IMR-90 (cell line): Measurements from ENCODE around the gene LYZL1. TPM values are rescaled to one million over a fixed set of nuclear protein-coding genes. Genes with fewer than 3 reads are reported as not detected.
A peak's percentile ranks its signal among the peaks of the same experiment; 100 is the strongest.

ENCODE experiments used
- ATAC-seq: fragments of 200-7000 bp; cut with Tn5 transposase; 2 replicates; pipeline ENCODE4 v1.9.1; 2020; ENCODE audit warnings: low read depth, mild to moderate bottlenecking, moderate library complexity
- BruUV-seq: library from RNA; stranded (reverse); fragments of 400-500 nt; replicated peaks from 2 replicates; lab custom pipeline; 2021; lab: Mats Ljungman, UMichigan
- CTCF ChIA-PET: fragments of 300-600 bp; formaldehyde crosslinking; extraction: SDS; loops from one replicate; lab custom pipeline; 2021; ENCODE audit warnings: antibody characterized with exemption; lab: Yijun Ruan, JAX
- POLR2A ChIA-PET: fragments of 300-600 bp; sonication (Branson Sonifier 250); formaldehyde crosslinking; loops from one replicate; lab custom pipeline; 2022; ENCODE audit warnings: antibody characterized with exemption; ENCODE audit not compliant: unreplicated experiment; lab: Charles Lee
- DNase-seq: peaks from one replicate; pipeline ENCODE4 v3.0.0; 2013
- H2AFZ ChIP-seq: replicated peaks from 2 replicates; pipeline ENCODE3; 2013; ENCODE audit warnings: low read length, mild to moderate bottlenecking; ENCODE audit not compliant: poor library complexity
- H2AK5ac ChIP-seq: 2 replicates; pipeline ENCODE4 v1.6.1; 2013; ENCODE audit warnings: low read depth, low read length, inconsistent platforms
- H2AK9ac ChIP-seq: replicated peaks from 2 replicates; pipeline ENCODE3; 2013; ENCODE audit warnings: mild to moderate bottlenecking, low read depth, low read length, moderate library complexity; ENCODE audit not compliant: poor library complexity
- H2BK120ac ChIP-seq: 2 replicates; pipeline ENCODE4 v1.6.1; 2013; ENCODE audit warnings: low read depth, low read length, inconsistent platforms
- H2BK15ac ChIP-seq: 3 replicates; pipeline ENCODE4 v1.6.1; 2013; ENCODE audit warnings: low read depth, low read length, inconsistent platforms
- H2BK20ac ChIP-seq: 2 replicates; pipeline ENCODE4 v1.6.1; 2013; ENCODE audit warnings: low read depth, mild to moderate bottlenecking, inconsistent platforms, low read length, moderate library complexity
- H2BK5ac ChIP-seq: 2 replicates; pipeline ENCODE4 v1.6.1; 2013; ENCODE audit warnings: mild to moderate bottlenecking, low read depth, low read length, inconsistent platforms; ENCODE audit not compliant: poor library complexity, severe bottlenecking
- H3K14ac ChIP-seq: replicated peaks from 2 replicates; pipeline ENCODE4 v1.6.1; 2013; ENCODE audit warnings: low read depth, low read length, inconsistent platforms
- H3K18ac ChIP-seq: 2 replicates; pipeline ENCODE4 v1.6.1; 2013; ENCODE audit warnings: low read depth, low read length, control low read depth
- H3K23ac ChIP-seq: 2 replicates; pipeline ENCODE4 v1.6.1; 2013; ENCODE audit warnings: low read depth, low read length, inconsistent platforms
- H3K27ac ChIP-seq: 2 replicates; pipeline ENCODE4 v1.5.1; 2013; ENCODE audit warnings: mild to moderate bottlenecking, control low read depth, low read length; ENCODE audit not compliant: insufficient read depth
- H3K27me3 ChIP-seq: 2 replicates; pipeline ENCODE4 v1.6.1; 2013; ENCODE audit warnings: low read length; ENCODE audit not compliant: control insufficient read depth, insufficient read depth
- H3K36me3 ChIP-seq: 2 replicates; pipeline ENCODE4 v1.6.1; 2013; ENCODE audit warnings: low read length, mixed read lengths; ENCODE audit not compliant: control insufficient read depth, insufficient read depth
- H3K4ac ChIP-seq: 2 replicates; pipeline ENCODE4 v1.6.1; 2013; ENCODE audit warnings: low read depth, low read length, inconsistent platforms
- H3K4me1 ChIP-seq: 2 replicates; pipeline ENCODE4 v1.6.1; 2013; ENCODE audit warnings: low read length, mixed read lengths; ENCODE audit not compliant: control insufficient read depth, insufficient read depth
- H3K4me2 ChIP-seq: 2 replicates; pipeline ENCODE4 v1.6.1; 2013; ENCODE audit warnings: low read depth, mild to moderate bottlenecking, control low read depth, low read length, moderate library complexity
- H3K4me3 ChIP-seq: 2 replicates; pipeline ENCODE4 v1.5.1; 2013; ENCODE audit warnings: low read depth, mild to moderate bottlenecking, control low read depth, low read length, moderate library complexity; ENCODE audit not compliant: insufficient read depth
- H3K56ac ChIP-seq: 2 replicates; pipeline ENCODE4 v1.6.1; 2013; ENCODE audit warnings: low read length, inconsistent platforms; ENCODE audit not compliant: insufficient read depth; ENCODE audit errors: extremely low read depth
- H3K79me1 ChIP-seq, 2 experiments: 2 replicates each; pipeline ENCODE4 v1.6.1; 2013; ENCODE audit warnings: low read length in 2 of 2, inconsistent platforms in 1 of 2, low read depth in 1 of 2
- H3K9ac ChIP-seq: 2 replicates; pipeline ENCODE4 v1.6.1; 2013; ENCODE audit warnings: low read depth, low read length, control low read depth
- H3K9me1 ChIP-seq: 2 replicates; pipeline ENCODE4 v1.6.1; 2013; ENCODE audit warnings: low read length, inconsistent platforms; ENCODE audit not compliant: insufficient read depth
- H3K9me3 ChIP-seq: 2 replicates; pipeline ENCODE4 v1.6.1; 2013; ENCODE audit warnings: low read length; ENCODE audit not compliant: control insufficient read depth, insufficient read depth
- H4K20me1 ChIP-seq: 2 replicates; pipeline ENCODE4 v1.6.1; 2013; ENCODE audit warnings: low read length, inconsistent platforms; ENCODE audit not compliant: insufficient read depth
- H4K5ac ChIP-seq: 2 replicates; pipeline ENCODE4 v1.6.1; 2013; ENCODE audit warnings: mild to moderate bottlenecking, low read depth, low read length, control low read depth
- H4K8ac ChIP-seq, 2 experiments: 2 replicates each; pipeline ENCODE4 v1.6.1; 2013; ENCODE audit warnings: low read depth in 2 of 2, low read length in 2 of 2, control low read depth in 1 of 2, inconsistent platforms in 1 of 2
- H4K91ac ChIP-seq: 2 replicates; pipeline ENCODE4 v1.6.1; 2013; ENCODE audit warnings: low read depth, low read length, inconsistent platforms; ENCODE audit not compliant: insufficient read depth
- BHLHE40 ChIP-seq: fragments of 150-350 bp; IDR thresholded peaks from 2 replicates; pipeline ENCODE4 v1.6.1; 2016; ENCODE audit warnings: mild to moderate bottlenecking, low read depth, low read length
- CHD1 ChIP-seq: IDR thresholded peaks from 2 replicates; pipeline ENCODE4 v1.6.1; 2012; ENCODE audit warnings: low read depth, low read length, improper control_type of control experiment
- CTCF ChIP-seq: conservative IDR thresholded peaks from 2 replicates; pipeline ENCODE4 v1.5.1; 2012; ENCODE audit warnings: mild to moderate bottlenecking, low read depth, low read length, improper control_type of control experiment
- FOS ChIP-seq: fragments of 150-350 bp; IDR thresholded peaks from 2 replicates; pipeline ENCODE4 v1.6.1; 2016; ENCODE audit warnings: low read depth, low read length
- MAFK ChIP-seq: IDR thresholded peaks from 2 replicates; pipeline ENCODE4 v1.6.1; 2012; ENCODE audit warnings: low read depth, low read length, improper control_type of control experiment
- MAZ ChIP-seq: IDR thresholded peaks from 2 replicates; pipeline ENCODE4 v1.6.1; 2012; ENCODE audit warnings: low read depth, mild to moderate bottlenecking, low read length, improper control_type of control experiment, moderate library complexity, borderline replicate concordance
- MXI1 ChIP-seq: IDR thresholded peaks from 2 replicates; pipeline ENCODE4 v1.6.1; 2012; ENCODE audit warnings: low read depth, mild to moderate bottlenecking, low read length, moderate library complexity, borderline replicate concordance
- RAD21 ChIP-seq: IDR thresholded peaks from 2 replicates; pipeline ENCODE4 v1.6.1; 2012; ENCODE audit warnings: low read length, improper control_type of control experiment
- RCOR1 ChIP-seq: IDR thresholded peaks from 2 replicates; pipeline ENCODE4 v1.6.1; 2012; ENCODE audit warnings: mild to moderate bottlenecking, low read length, improper control_type of control experiment; ENCODE audit not compliant: insufficient replicate concordance
- RFX5 ChIP-seq: IDR thresholded peaks from 2 replicates; pipeline ENCODE4 v1.8.0; 2012; ENCODE audit warnings: low read depth, mild to moderate bottlenecking, low read length, moderate library complexity
- SMC3 ChIP-seq: fragments of 150-350 bp; IDR thresholded peaks from 2 replicates; pipeline ENCODE4 v1.6.1; 2016; ENCODE audit warnings: low read depth, mild to moderate bottlenecking, antibody characterized with exemption, low read length, moderate library complexity
- WGBS, 2 experiments: methylation state at CpG; one replicate each; pipeline versions ENCODE4 v1.1.5 to v1.1.7; 2013; ENCODE audit warnings: missing lambda C conversion rate in 2 of 2; ENCODE audit not compliant: insufficient read length in 1 of 2; ENCODE audit errors: extremely low coverage in 2 of 2; 5-methylcytosine and 5-hydroxymethylcytosine counted together
- dilution Hi-C: fragments of 300-500 bp; cut with HindIII; formaldehyde crosslinking; loops from one replicate; pipeline ENCODE4 v1.14.3; 2018; ENCODE audit warnings: low sequenced_read_pairs; ENCODE audit not compliant: unreplicated experiment
- in situ Hi-C: fragments of 300-500 bp; cut with MboI; formaldehyde crosslinking; loops from 3 replicates; pipeline ENCODE4 v1.14.3; 2019; ENCODE audit warnings: low sequenced_read_pairs, inconsistent platforms, mixed read lengths
- intact Hi-C: fragments of 100-400 bp; cut with micrococcal nuclease; formaldehyde crosslinking; loops from 2 replicates; pipeline ENCODE4 v1.10.0; 2022
- polyA plus RNA-seq, 3 experiments: library from polyadenylated mRNA; depleted of rRNA; stranded (reverse); fragments of >200 nt; gene quantifications; 2 replicates each; pipeline ENCODE4 v1.2.3, GENCODE V29; 2012; ENCODE audit warnings: low replicate concordance in 1 of 3
- total RNA-seq: library from RNA; depleted of rRNA; stranded (reverse); fragments of >200 nt; gene quantifications from 2 replicates; pipeline ENCODE4 v1.2.3, GENCODE V29; 2012
- TF ChIP-seq, protein P1 (sequence below): fragments of 150-350 bp; IDR thresholded peaks from 2 replicates; pipeline ENCODE4 v1.6.1; 2017; ENCODE audit warnings: mild to moderate bottlenecking, antibody characterized with exemption, low read length, low read depth

LYZL1 gene
- total and polyA plus RNA-seq, 2 of the 4 experiments (the other 2 are of a cell fraction) = not detected

GRCh38 chr10:29239569-29240472 is 49.0 kb upstream of the LYZL1 start:
- Histone ChIP-seq H2BK120ac (no peak overlapping the region), H3K23ac (no peak overlapping the region), H3K4me3 (no peak overlapping the region), H3K4me1 (no peaks in the 10 kb centered on the region), H3K56ac (no peak overlapping the region), H4K8ac (no peak overlapping the region), H4K5ac (no peak overlapping the region), H2BK15ac (no peak overlapping the region), H3K9me1 (no peaks in the 10 kb centered on the region), H3K9me3 (no peaks in the 10 kb centered on the region), H2BK20ac (no peak overlapping the region), H2AK9ac (no peak overlapping the region), H3K27ac (no peak overlapping the region), H3K79me1 (no peaks in the 10 kb centered on the region), H3K4me2 (no peak overlapping the region), H3K4ac (no peak overlapping the region), H2BK5ac (no peak overlapping the region), H4K20me1 (no peaks in the 10 kb centered on the region), H4K91ac (no peak overlapping the region), H2AFZ (no peak overlapping the region), H3K14ac (no peak overlapping the region), H3K27me3 (peaks cover 43% of the 10 kb centered on the region), H3K18ac (no peak overlapping the region), H3K9ac (no peak overlapping the region), H3K36me3 (no peaks in the 10 kb centered on the region), H2AK5ac (no peak overlapping the region)
- CTCF ChIA-PET = interaction anchor here (0.7 kb wide), 1 partner anchor 23 kb away, joined by 4 read pairs; no protein-coding TSS in a partner anchor
- POLR2A ChIA-PET = no interaction called here
- dilution Hi-C loops = no loop called here
- ATAC-seq (no peak), DNase-seq (no peak)
- in situ Hi-C loops = no loop called here
- intact Hi-C loops = no loop called here
- WGBS, 2 experiments = 60% methylated on average over 1 of the region's 15 CpGs; no CpG with 5 or more reads in 1 of the 2 experiments
- no TSS peak for BruUV-seq
- no peak for TF ChIP-seq RFX5
- TF ChIP-seq RAD21 = peak; percentile 45
- no peak for TF ChIP-seq BHLHE40
- TF ChIP-seq MAFK = no peak
- no peak for TF ChIP-seq MXI1
- no peak for TF ChIP-seq CHD1
- TF ChIP-seq CTCF = peak; percentile 44
- TF ChIP-seq, protein P1, sequence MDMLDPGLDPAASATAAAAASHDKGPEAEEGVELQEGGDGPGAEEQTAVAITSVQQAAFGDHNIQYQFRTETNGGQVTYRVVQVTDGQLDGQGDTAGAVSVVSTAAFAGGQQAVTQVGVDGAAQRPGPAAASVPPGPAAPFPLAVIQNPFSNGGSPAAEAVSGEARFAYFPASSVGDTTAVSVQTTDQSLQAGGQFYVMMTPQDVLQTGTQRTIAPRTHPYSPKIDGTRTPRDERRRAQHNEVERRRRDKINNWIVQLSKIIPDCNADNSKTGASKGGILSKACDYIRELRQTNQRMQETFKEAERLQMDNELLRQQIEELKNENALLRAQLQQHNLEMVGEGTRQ = no peak
- TF ChIP-seq FOS = no peak
- TF ChIP-seq RCOR1 = no peak
- no peak for TF ChIP-seq MAZ
- TF ChIP-seq SMC3 = peak; percentile 7; the same call in 1 of the 2 replicates
